OCI-LY7 (cell line): ENCODE data around the gene SMAD6. TPM values are rescaled to one million over a fixed set of nuclear protein-coding genes. Genes with fewer than 3 reads are reported as not detected.

Experiments used
- BruUV-seq: library from RNA; stranded (reverse); fragments of 400-500 nt; replicated peaks from 2 replicates; lab custom pipeline; 2021; lab: Mats Ljungman, UMichigan
- CTCF ChIA-PET: fragments of 300-600 bp; sonication (Branson Sonifier 250); formaldehyde crosslinking; loops from one replicate; lab custom pipeline; 2022; ENCODE audit warnings: antibody characterized with exemption; ENCODE audit not compliant: unreplicated experiment; lab: Charles Lee
- POLR2A ChIA-PET: fragments of 300-600 bp; sonication (Branson Sonifier 250); formaldehyde crosslinking; loops from one replicate; lab custom pipeline; 2022; ENCODE audit warnings: antibody characterized with exemption; lab: Charles Lee
- DNase-seq: peaks from one replicate; pipeline ENCODE4 v3.0.0-alpha.2; 2015; ENCODE audit warnings: low spot score
- H2AFZ ChIP-seq: fragments of 200-600 bp; sonication (generic), shearing (Covaris generic); 2 replicates; pipeline ENCODE4 v1.6.1; 2014; ENCODE audit warnings: mild to moderate bottlenecking, antibody characterized with exemption, low read length, moderate library complexity
- H3K27ac ChIP-seq: fragments of 200-600 bp; sonication (generic); 2 replicates; pipeline ENCODE4 v1.5.1; 2014; ENCODE audit warnings: mixed run types, low read depth, mild to moderate bottlenecking, moderate library complexity, low read length, inconsistent platforms; ENCODE audit not compliant: poor library complexity, severe bottlenecking
- H3K36me3 ChIP-seq: fragments of 200-600 bp; sonication (generic); 2 replicates; pipeline ENCODE4 v1.6.1; 2014; ENCODE audit warnings: mild to moderate bottlenecking, antibody characterized with exemption, low read length, moderate library complexity, mixed read lengths; ENCODE audit not compliant: insufficient read depth
- H3K4me1 ChIP-seq: fragments of 200-600 bp; sonication (generic); 2 replicates; pipeline ENCODE4 v1.5.1; 2014; ENCODE audit warnings: mild to moderate bottlenecking, low read length; ENCODE audit not compliant: insufficient read depth, poor library complexity, severe bottlenecking
- H3K4me2 ChIP-seq: fragments of 200-600 bp; sonication (generic); 2 replicates; pipeline ENCODE4 v1.6.1; 2014; ENCODE audit warnings: mild to moderate bottlenecking, low read length
- H3K4me3 ChIP-seq: fragments of 200-600 bp; sonication (generic); 2 replicates; pipeline ENCODE4 v1.5.1; 2014; ENCODE audit warnings: mild to moderate bottlenecking, low read depth, low read length; ENCODE audit not compliant: poor library complexity, severe bottlenecking
- H3K79me2 ChIP-seq: fragments of 200-600 bp; sonication (generic); 2 replicates; pipeline ENCODE4 v1.6.1; 2016; ENCODE audit warnings: low read depth, mild to moderate bottlenecking, low read length, moderate library complexity, mixed read lengths; ENCODE audit not compliant: insufficient read depth
- H3K9me2 ChIP-seq: fragments of 200-600 bp; sonication (generic); 2 replicates; pipeline ENCODE4 v1.6.1; 2016; ENCODE audit warnings: mild to moderate bottlenecking, low read length, mixed read lengths; ENCODE audit not compliant: insufficient read depth
- H3K9me3 ChIP-seq: fragments of 200-600 bp; sonication (generic); 2 replicates; pipeline ENCODE4 v1.6.1; 2014; ENCODE audit warnings: mild to moderate bottlenecking, mixed run types, low read length, mixed read lengths
- H4K20me1 ChIP-seq: fragments of 200-600 bp; sonication (generic); 2 replicates; pipeline ENCODE4 v1.6.1; 2014; ENCODE audit warnings: mild to moderate bottlenecking, antibody characterized with exemption, low read length, moderate library complexity, mixed read lengths; ENCODE audit not compliant: insufficient read depth
- EZH2phosphoT487 ChIP-seq: fragments of 200-600 bp; sonication (generic); IDR thresholded peaks from 2 replicates; pipeline ENCODE4 v1.6.1; 2018; ENCODE audit warnings: low read depth, borderline replicate concordance, mild to moderate bottlenecking, mixed run types, antibody characterized with exemption, low read length, moderate library complexity, mixed read lengths
- intact Hi-C: fragments of 100-400 bp; cut with micrococcal nuclease; formaldehyde crosslinking; loops from one replicate; pipeline ENCODE4 v1.10.0; 2022; ENCODE audit not compliant: unreplicated experiment
- total RNA-seq, 2 experiments: library from RNA; depleted of rRNA in 1 of 2; stranded (reverse); fragments of >200 nt in 1 of 2; shearing (Covaris generic) in 1 of 2; gene quantifications; 2 replicates each; pipeline ENCODE4 v1.2.3, GENCODE V29; 2014 to 2022
- TF ChIP-seq, protein P1 (sequence below): fragments of 200-600 bp; sonication (generic); conservative IDR thresholded peaks from 2 replicates; pipeline ENCODE4 v1.5.1; 2014; ENCODE audit warnings: mild to moderate bottlenecking, antibody characterized with exemption, low read length, moderate library complexity, mixed read lengths

Gene SMAD6
- total RNA-seq, 2 experiments from 2014 or later: 14.6 to 16.1 TPM

GRCh38 chr15:66703540-66703941, 1.5 kb downstream of the SMAD6 start:
- Histone ChIP-seq H3K4me1 (peaks cover 33% of the 10 kb centered on the region), H4K20me1 (no peaks in the 10 kb centered on the region), H3K4me3 (peak overlapping the region; percentile 77), H3K27ac (peak overlapping the region; percentile 84), H3K36me3 (no peaks in the 10 kb centered on the region), H2AFZ (no peak overlapping the region; the same call in 1 of the 2 replicates), H3K9me3 (no peaks in the 10 kb centered on the region), H3K4me2 (peak overlapping the region; percentile 88), H3K9me2 (no peaks in the 10 kb centered on the region), H3K79me2 (no peaks in the 10 kb centered on the region)
- TF ChIP-seq, protein P1, sequence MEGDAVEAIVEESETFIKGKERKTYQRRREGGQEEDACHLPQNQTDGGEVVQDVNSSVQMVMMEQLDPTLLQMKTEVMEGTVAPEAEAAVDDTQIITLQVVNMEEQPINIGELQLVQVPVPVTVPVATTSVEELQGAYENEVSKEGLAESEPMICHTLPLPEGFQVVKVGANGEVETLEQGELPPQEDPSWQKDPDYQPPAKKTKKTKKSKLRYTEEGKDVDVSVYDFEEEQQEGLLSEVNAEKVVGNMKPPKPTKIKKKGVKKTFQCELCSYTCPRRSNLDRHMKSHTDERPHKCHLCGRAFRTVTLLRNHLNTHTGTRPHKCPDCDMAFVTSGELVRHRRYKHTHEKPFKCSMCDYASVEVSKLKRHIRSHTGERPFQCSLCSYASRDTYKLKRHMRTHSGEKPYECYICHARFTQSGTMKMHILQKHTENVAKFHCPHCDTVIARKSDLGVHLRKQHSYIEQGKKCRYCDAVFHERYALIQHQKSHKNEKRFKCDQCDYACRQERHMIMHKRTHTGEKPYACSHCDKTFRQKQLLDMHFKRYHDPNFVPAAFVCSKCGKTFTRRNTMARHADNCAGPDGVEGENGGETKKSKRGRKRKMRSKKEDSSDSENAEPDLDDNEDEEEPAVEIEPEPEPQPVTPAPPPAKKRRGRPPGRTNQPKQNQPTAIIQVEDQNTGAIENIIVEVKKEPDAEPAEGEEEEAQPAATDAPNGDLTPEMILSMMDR: no peak
- no peak for TF ChIP-seq EZH2phosphoT487
- ChIA-PET POLR2A (interaction anchor here (2.2 kb wide), 2 partner anchors 11 kb away, joined by 16 to 17 read pairs; no protein-coding TSS in a partner anchor), CTCF (no interaction called here)
- no TSS peak for BruUV-seq
- peak; percentile 66 for DNase-seq
- intact Hi-C loops: loop anchor here (2.0 to 10.0 kb wide), 6 partner anchors 71 to 411 kb away; partner anchors contain the start of genes DIS3L, RPL4 and ZWILCH

DNA sequence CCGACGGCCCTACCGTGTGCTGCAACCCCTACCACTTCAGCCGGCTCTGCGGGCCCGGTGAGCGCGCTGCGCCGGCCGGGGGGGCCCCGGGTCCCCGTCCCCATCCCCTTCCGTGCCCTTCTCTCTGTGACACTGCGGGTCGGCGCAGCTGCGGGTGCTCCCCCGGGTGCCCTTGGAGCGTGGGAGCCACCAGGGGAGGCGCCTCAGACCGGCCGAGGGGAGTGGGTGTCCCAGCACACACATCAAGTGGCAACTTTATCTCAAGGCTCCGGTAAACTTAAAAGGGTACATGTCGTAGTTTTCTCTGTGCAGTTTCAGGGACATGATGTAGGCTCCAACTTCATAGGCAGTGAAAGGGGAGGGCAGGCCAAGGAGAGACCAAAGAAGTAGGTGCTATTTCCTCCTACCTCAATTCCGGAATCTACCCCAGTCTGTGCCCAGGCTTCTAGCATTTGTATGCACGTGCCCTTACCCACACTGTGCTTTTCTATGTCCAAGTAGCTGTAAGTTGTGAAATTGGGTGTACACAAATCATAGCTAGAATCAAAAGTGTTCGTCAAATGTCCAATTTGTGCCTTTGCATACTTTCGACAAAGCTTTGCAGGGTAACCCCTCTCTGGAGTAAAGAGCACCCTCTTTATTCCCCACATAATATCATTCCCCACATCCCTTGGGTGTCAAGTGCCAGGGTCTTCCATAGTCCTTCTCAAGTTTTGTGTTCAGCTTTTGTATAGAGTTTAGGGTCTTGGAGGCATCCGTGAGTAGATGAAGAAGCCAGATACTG, 2.2 kb downstream of the SMAD6 start:
- peak overlapping the region; percentile 9 for H3K27ac ChIP-seq
- no TSS peak for BruUV-seq
- H3K4me3 ChIP-seq: peak overlapping the region; percentile 77
- intact Hi-C loops: loop anchor here (5.0 to 10.0 kb wide), 5 partner anchors 133 to 412 kb away; partner anchors contain the start of genes DIS3L, RPL4 and ZWILCH
- DNase-seq: peak; percentile 60
- TF ChIP-seq EZH2phosphoT487: no peak
- TF ChIP-seq, protein P1: no peak; the same call in 1 of the 2 replicates
- no peak overlapping the region for H2AFZ ChIP-seq
- no peaks in the 10 kb centered on the region for H3K36me3 ChIP-seq
- POLR2A ChIA-PET: interaction anchor here (1.2 to 2.2 kb wide), 3 partner anchors 10 to 12 kb away, joined by 5 to 17 read pairs (median 16); no protein-coding TSS in a partner anchor
- H4K20me1 ChIP-seq: no peaks in the 10 kb centered on the region
- H3K4me1 ChIP-seq: peaks cover 31% of the 10 kb centered on the region
- peak overlapping the region; percentile 88 for H3K4me2 ChIP-seq
- no peaks in the 10 kb centered on the region for H3K9me3 ChIP-seq
- H3K9me2 ChIP-seq: no peaks in the 10 kb centered on the region
- H3K79me2 ChIP-seq: no peaks in the 10 kb centered on the region
- CTCF ChIA-PET: no interaction called here
